BJ (cell line): ENCODE measurements around the gene IL32. TPM values are rescaled to one million over a fixed set of nuclear protein-coding genes. Genes with fewer than 3 reads are reported as not detected.

Experiments used
- CTCF ChIA-PET: fragments of 350-600 bp; formaldehyde crosslinking; extraction: SDS; loops from one replicate; lab custom pipeline; 2021; ENCODE audit warnings: antibody characterized with exemption, inconsistent platforms; lab: Yijun Ruan, JAX
- POLR2A ChIA-PET: fragments of 300-600 bp; sonication (Branson Sonifier 250); formaldehyde crosslinking; extraction: SDS; loops from one replicate; lab custom pipeline; 2021; ENCODE audit warnings: antibody characterized with exemption; lab: Charles Lee
- DNase-seq: peaks from one replicate; pipeline ENCODE4 v3.0.0-alpha.2; 2011; ENCODE audit warnings: low read depth
- H3K27me3 ChIP-seq: 2 replicates; pipeline ENCODE4 v1.6.0; 2011; ENCODE audit warnings: low read length; ENCODE audit not compliant: control insufficient read depth, insufficient read depth
- H3K36me3 ChIP-seq: 2 replicates; pipeline ENCODE4 v1.5.1; 2011; ENCODE audit warnings: low read length; ENCODE audit not compliant: control insufficient read depth, insufficient read depth
- H3K4me3 ChIP-seq: 2 replicates; pipeline ENCODE4 v1.5.1; 2011; ENCODE audit warnings: low read depth, mild to moderate bottlenecking, control low read depth, low read length
- CTCF ChIP-seq: IDR thresholded peaks from 2 replicates; pipeline ENCODE4 v1.5.1; 2011; ENCODE audit warnings: low read depth, mild to moderate bottlenecking, control low read depth, inconsistent platforms, low read length, moderate library complexity; ENCODE audit not compliant: insufficient read depth
- polyA minus RNA-seq: library from RNA; depleted of rRNA, polyadenylated mRNA; stranded (reverse); fragments of >200 nt; gene quantifications from 2 replicates; pipeline ENCODE4 v1.2.3, GENCODE V29; 2011; rRNA and poly(A)+ RNA removed
- polyA plus RNA-seq: library from polyadenylated mRNA; depleted of rRNA; stranded (reverse); fragments of >200 nt; gene quantifications from 2 replicates; pipeline ENCODE4 v1.2.3, GENCODE V29; 2011; rRNA removed

The IL32 gene, protein sequence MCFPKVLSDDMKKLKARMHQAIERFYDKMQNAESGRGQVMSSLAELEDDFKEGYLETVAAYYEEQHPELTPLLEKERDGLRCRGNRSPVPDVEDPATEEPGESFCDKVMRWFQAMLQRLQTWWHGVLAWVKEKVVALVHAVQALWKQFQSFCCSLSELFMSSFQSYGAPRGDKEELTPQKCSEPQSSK
- polyA plus RNA-seq = 11.3 and 18.1 TPM in 2 replicates
- 6.4 and 10.9 TPM in 2 replicates for polyA minus RNA-seq

DNA sequence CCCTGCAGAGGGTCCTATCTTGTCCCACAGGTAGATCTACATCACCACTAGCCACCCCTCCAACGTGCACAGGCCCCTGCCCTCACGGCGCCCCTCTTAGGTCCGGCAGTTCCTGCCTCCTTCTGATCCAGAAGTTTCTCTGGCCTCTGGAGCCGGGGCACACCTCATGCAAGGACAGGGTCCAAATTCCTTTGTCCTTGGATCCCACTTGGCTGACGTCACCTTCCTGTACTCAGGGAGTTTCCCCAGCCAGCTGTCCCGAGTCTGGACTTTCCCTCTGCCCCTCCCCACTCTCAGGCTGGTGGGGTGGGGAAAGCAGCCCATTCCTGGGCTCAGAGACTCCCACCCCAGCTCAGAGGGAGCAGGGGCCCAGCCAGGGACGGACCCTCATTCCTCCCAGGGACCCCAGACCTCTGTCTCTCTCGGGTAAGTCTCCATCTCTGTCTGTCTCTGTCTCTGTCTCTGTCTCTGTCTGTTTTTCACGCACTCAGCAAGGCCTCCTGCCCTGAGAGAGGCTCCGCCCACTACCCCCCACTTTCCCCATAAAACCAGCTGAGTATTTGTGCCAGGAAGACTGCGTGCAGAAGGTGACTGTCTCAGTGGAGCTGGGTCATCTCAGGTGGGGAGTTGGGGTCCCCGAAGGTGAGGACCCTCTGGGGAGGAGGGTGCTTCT is at the start of gene IL32:
Gene IL32 (plus strand): TSS at position 572 of the 673 bp plus-strand sequence. CDS start 172 bp downstream, outside the sequence.
- no peak for TF ChIP-seq CTCF
- ChIA-PET CTCF (interaction anchor here (3.0 kb wide), 1 partner anchor 65 kb away, joined by 12 read pairs; no protein-coding TSS in a partner anchor), POLR2A (no interaction called here)
- DNase-seq = peak; percentile 9
- Histone ChIP-seq H3K4me3 (no peak within 1 kb of the TSS), H3K27me3 (no peaks in the 10 kb centered on the region), H3K36me3 (no peaks in the 10 kb centered on the region)

GRCh38 chr16:3015865-3016521 is 49.4 kb upstream of the IL32 start:
- DNase-seq = no peak
- no peak for TF ChIP-seq CTCF
- POLR2A ChIA-PET = no interaction called here
- H3K4me3 ChIP-seq = no peak overlapping the region
- CTCF ChIA-PET = interaction anchor here (1.4 kb wide), 1 partner anchor 12 kb away, joined by 3 read pairs; no protein-coding TSS in a partner anchor
- H3K36me3 ChIP-seq = no peaks in the 10 kb centered on the region
- H3K27me3 ChIP-seq = peaks cover 5% of the 10 kb centered on the region

- Histone ChIP-seq H3K4me3 (no peak overlapping the region), H3K27me3 (peaks cover 1% of the 10 kb centered on the region; the same call in 1 of the 2 replicates), H3K36me3 (peaks cover 8% of the 10 kb centered on the region)
- TF ChIP-seq CTCF = no peak
- DNase-seq = no peak
- ChIA-PET CTCF (no interaction called here), POLR2A (no interaction called here)
Measured at GRCh38 chr16:3017344-3017743, 48.1 kb upstream of the IL32 start.

DNA sequence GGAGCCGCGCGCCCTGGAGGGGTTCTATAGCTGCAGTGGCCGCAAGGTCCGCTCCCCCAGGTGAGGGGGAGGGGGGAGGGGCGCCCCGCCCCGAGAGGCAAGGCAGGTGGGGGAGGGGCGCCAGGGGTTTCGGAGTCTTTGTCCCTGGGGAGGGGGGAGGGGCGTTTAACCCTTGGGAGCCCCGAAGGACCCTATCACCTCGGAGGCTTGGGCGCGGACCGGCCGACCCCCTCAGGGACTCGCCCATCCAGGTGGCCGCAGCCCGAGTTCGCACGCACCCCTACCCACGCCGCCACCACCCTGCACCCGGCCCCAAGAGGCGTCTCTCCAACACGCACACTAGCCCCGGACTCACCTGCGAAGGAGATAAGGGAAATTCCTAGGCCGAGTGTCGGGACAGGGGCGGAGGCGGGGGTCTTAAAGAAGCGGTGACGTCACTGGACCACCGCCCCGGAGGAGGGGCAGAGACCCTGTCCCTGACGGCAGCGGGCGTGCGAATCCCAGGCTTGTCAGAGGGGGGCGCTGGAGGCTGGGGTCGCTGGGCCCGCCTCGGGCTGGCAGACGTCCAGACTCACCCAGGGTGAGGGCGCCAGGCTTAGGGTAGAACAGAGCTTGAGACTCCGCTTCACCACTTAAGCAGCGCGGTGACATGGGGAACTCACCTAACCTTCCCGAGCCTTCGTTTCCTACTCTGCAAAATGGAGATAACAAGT is 47.5 kb upstream of the IL32 start, which contains the start of gene CLDN6:
Gene CLDN6 (minus strand): TSS at position 390 of the 713 bp plus-strand sequence. CDS start 2,162 bp downstream, outside the sequence.
- Histone ChIP-seq H3K36me3 (peaks cover 11% of the 10 kb centered on the region), H3K4me3 (no peak within 1 kb of the TSS), H3K27me3 (no peaks in the 10 kb centered on the region; the same call in 1 of the 2 replicates)
- TF ChIP-seq CTCF = 0 out of 2 replicates have a peak, but pooled peaks have one; percentile 8
- no peak for DNase-seq
- POLR2A ChIA-PET = no interaction called here
- CTCF ChIA-PET = interaction anchor here (1.2 to 6.3 kb wide), 3 partner anchors 8 to 18 kb away, joined by 4 to 78 read pairs (median 4); no protein-coding TSS in a partner anchor
